Mucosa of gallbladder (tissue), 1 donor: Measurements from ENCODE around the gene DYNC1LI2. TPM values are rescaled to one million over a fixed set of nuclear protein-coding genes. Genes with fewer than 3 reads are reported as not detected.
"Not testable (repeated sequence)": the region's sequence is repeated elsewhere in the genome, so short reads cannot be mapped to it uniquely, and the experiment has no call there.

Experiments
- DNase-seq: peaks from one replicate; pipeline ENCODE4 v3.0.0-alpha.2; 2020; ENCODE audit warnings: low spot score
- total RNA-seq: library from RNA; stranded (reverse); gene quantifications from one replicate; pipeline ENCODE4 v1.2.1, GENCODE V29; 2021
- donor health status: DM: no; HTN: no; CAD: no.

The DYNC1LI2 gene
- total RNA-seq, 1 donor from 2014 or later: 151 TPM

GRCh38 chr16:66696669-66697630, 54.5 kb downstream of the DYNC1LI2 start, which contains the start of gene CMTM4:
CMTM4 (minus strand) TSS chr16:66696743; CDS start chr16:66696525, 218 bp downstream.
- peak; percentile 86 for DNase-seq

- peak; percentile 45 for DNase-seq
These were observed 55.3 kb downstream of the DYNC1LI2 start for GRCh38 chr16:66695935-66696668.

- DNase-seq: no peak
These were observed 55.9 kb downstream of the DYNC1LI2 start for GRCh38 chr16:66695471-66695934.

GRCh38 chr16:66693149-66693548, 58.3 kb downstream of the DYNC1LI2 start:
- DNase-seq: no peak

GRCh38 chr16:66692341-66692740, 59.1 kb downstream of the DYNC1LI2 start:
- no peak for DNase-seq

- no peak for DNase-seq
These were observed 60.2 kb downstream of the DYNC1LI2 start for GRCh38 chr16:66691234-66691633.

GRCh38 chr16:66690106-66690847, 61.1 kb downstream of the DYNC1LI2 start:
- DNase-seq: no peak

GRCh38 chr16:66689282-66689681, 62.1 kb downstream of the DYNC1LI2 start:
- no peak for DNase-seq

GRCh38 chr16:66687906-66688625, 63.3 kb downstream of the DYNC1LI2 start:
- DNase-seq: peak; percentile 38

- DNase-seq: not testable (repeated sequence)
These were observed 65.8 kb downstream of the DYNC1LI2 start for GRCh38 chr16:66685501-66686115.

- DNase-seq: no peak
These were observed 69.1 kb downstream of the DYNC1LI2 start for GRCh38 chr16:66682271-66682670.

- no peak for DNase-seq
These were observed 69.7 kb downstream of the DYNC1LI2 start for GRCh38 chr16:66681676-66682075.

GRCh38 chr16:66678337-66678736, 73.1 kb downstream of the DYNC1LI2 start:
- no peak for DNase-seq

GRCh38 chr16:66677836-66678235, 73.6 kb downstream of the DYNC1LI2 start:
- DNase-seq: no peak

GRCh38 chr16:66677179-66677578, 74.2 kb downstream of the DYNC1LI2 start:
- no peak for DNase-seq

GRCh38 chr16:66676599-66676998, 74.8 kb downstream of the DYNC1LI2 start:
- DNase-seq: no peak

- DNase-seq: no peak
These were observed 77.7 kb downstream of the DYNC1LI2 start for GRCh38 chr16:66673691-66674090.
